Mesothelial cell of epicardium (in vitro differentiated cells): ENCODE measurements around the gene CYYR1. TPM values are rescaled to one million over a fixed set of nuclear protein-coding genes. Genes with fewer than 3 reads are reported as not detected.

ENCODE experiments used
- DNase-seq, 2 experiments: peaks; one replicate each; pipeline ENCODE4 v3.0.0; 2021; ENCODE audit warnings: low spot score in 2 of 2; ENCODE audit not compliant: unreplicated experiment in 2 of 2
- H3K27ac Mint-ChIP-seq: 2 replicates; pipeline ENCODE4 v1.8.0; 2021; ENCODE audit warnings: mixed read lengths
- H3K27me3 Mint-ChIP-seq: 2 replicates; pipeline ENCODE4 v1.8.0; 2021; ENCODE audit warnings: low read depth, mixed read lengths
- H3K36me3 Mint-ChIP-seq: 2 replicates; pipeline ENCODE4 v1.8.0; 2021; ENCODE audit warnings: mixed read lengths
- H3K4me1 Mint-ChIP-seq: 2 replicates; pipeline ENCODE4 v1.8.0; 2021; ENCODE audit warnings: mixed read lengths
- H3K4me3 Mint-ChIP-seq: 2 replicates; pipeline ENCODE4 v1.8.0; 2021; ENCODE audit warnings: mild to moderate bottlenecking, moderate library complexity, mixed read lengths
- H3K9me3 Mint-ChIP-seq: 2 replicates; pipeline ENCODE4 v1.8.0; 2021; ENCODE audit warnings: mixed read lengths
- total RNA-seq: library from RNA; stranded (reverse); gene quantifications from 3 replicates; pipeline ENCODE4 v1.2.1, GENCODE V29; 2021
- TF ChIP-seq, protein P1 (sequence below): fragments of 200-600 bp; sonication (generic); IDR thresholded peaks from one replicate; pipeline ENCODE4 v1.5.0; 2021; ENCODE audit warnings: antibody characterized with exemption; ENCODE audit not compliant: unreplicated experiment

Gene CYYR1
- total RNA-seq, 1 donor from 2014 or later: 19.3 TPM

DNA sequence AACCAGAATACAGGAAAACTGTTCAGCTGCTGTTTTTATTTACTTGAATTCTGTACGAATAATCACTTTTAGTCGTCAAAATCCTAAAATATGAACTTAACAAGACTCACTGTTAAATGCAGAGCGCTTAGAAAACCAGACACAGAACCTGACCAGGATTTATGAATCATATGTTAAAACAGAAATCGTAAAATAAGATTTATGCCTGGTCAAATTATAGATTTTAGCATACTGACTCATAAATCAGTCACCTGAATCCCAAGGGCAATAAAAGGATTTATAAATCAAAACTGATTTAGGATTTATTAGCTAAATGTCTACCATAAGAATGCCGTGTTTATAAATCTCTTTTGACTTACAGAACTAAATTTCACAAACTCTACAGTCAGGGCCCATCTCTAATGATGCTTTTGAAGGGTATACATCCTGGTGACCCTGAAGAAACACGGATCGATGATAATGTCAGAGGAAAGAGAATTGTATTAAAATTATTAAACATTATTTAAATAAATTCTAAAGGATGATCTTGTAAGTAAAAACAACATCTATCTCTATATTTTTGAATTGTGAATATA lies 28.8 kb downstream of the CYYR1 start:
- H3K4me3 Mint-ChIP-seq: no peak overlapping the region
- H3K27me3 Mint-ChIP-seq: peaks cover 1% of the 10 kb centered on the region
- TF ChIP-seq, protein P1, sequence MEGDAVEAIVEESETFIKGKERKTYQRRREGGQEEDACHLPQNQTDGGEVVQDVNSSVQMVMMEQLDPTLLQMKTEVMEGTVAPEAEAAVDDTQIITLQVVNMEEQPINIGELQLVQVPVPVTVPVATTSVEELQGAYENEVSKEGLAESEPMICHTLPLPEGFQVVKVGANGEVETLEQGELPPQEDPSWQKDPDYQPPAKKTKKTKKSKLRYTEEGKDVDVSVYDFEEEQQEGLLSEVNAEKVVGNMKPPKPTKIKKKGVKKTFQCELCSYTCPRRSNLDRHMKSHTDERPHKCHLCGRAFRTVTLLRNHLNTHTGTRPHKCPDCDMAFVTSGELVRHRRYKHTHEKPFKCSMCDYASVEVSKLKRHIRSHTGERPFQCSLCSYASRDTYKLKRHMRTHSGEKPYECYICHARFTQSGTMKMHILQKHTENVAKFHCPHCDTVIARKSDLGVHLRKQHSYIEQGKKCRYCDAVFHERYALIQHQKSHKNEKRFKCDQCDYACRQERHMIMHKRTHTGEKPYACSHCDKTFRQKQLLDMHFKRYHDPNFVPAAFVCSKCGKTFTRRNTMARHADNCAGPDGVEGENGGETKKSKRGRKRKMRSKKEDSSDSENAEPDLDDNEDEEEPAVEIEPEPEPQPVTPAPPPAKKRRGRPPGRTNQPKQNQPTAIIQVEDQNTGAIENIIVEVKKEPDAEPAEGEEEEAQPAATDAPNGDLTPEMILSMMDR: no peak
- no peaks in the 10 kb centered on the region for H3K9me3 Mint-ChIP-seq
- peaks cover 2% of the 10 kb centered on the region for H3K36me3 Mint-ChIP-seq
- H3K4me1 Mint-ChIP-seq: peaks cover 21% of the 10 kb centered on the region
- peak overlapping the region; percentile 25 for H3K27ac Mint-ChIP-seq
- no peak for DNase-seq

DNA sequence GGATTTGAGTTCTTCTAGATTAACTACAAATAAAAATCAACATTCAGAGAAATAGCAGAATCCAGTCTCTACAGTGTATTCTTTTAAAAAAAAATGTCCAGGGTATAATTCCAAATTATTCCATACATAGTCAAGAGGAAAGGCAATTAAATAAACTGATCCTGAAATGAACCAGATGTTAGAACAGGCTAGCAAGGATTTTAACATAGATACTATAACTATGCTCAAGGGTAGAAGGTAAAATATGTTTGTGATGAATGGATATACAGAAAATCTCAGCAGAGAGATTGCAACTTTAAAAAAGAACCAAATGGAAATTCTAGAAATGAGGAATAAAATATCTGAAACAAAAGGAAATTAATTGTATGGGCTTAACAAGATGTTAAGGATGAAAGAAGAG lies 32.4 kb downstream of the CYYR1 start:
- TF ChIP-seq, protein P1: no peak
- H3K27me3 Mint-ChIP-seq: peaks cover 1% of the 10 kb centered on the region
- H3K27ac Mint-ChIP-seq: no peak overlapping the region
- no peak for DNase-seq
- no peak overlapping the region for H3K4me3 Mint-ChIP-seq
- peaks cover 10% of the 10 kb centered on the region for H3K36me3 Mint-ChIP-seq
- H3K4me1 Mint-ChIP-seq: peaks cover 17% of the 10 kb centered on the region
- H3K9me3 Mint-ChIP-seq: peaks cover 3% of the 10 kb centered on the region

DNA sequence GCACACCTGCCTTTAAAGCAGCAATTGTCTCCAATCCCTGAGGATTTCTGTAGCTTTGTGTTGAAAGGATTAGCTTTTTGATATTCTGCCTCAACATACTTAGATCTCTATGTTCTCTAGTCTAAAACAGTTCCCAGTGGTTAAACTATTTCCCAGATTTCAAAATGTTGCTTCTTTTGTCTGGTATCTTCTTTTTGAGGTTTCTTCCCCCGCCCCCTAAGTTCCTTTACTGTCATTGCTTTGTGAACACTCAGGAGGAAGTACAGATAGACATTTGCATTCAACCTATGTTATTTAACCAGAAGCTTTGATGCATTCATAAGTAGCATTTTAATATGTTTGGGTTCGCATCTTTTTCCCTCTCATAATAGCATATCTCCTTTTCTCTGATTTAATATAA lies 33.5 kb downstream of the CYYR1 start:
- Mint-ChIP-seq H3K36me3 (peaks cover 12% of the 10 kb centered on the region), H3K27ac (no peak overlapping the region), H3K4me3 (no peak overlapping the region), H3K9me3 (peaks cover 3% of the 10 kb centered on the region), H3K27me3 (peaks cover 1% of the 10 kb centered on the region), H3K4me1 (peaks cover 17% of the 10 kb centered on the region)
- TF ChIP-seq, protein P1: no peak
- no peak for DNase-seq

DNA sequence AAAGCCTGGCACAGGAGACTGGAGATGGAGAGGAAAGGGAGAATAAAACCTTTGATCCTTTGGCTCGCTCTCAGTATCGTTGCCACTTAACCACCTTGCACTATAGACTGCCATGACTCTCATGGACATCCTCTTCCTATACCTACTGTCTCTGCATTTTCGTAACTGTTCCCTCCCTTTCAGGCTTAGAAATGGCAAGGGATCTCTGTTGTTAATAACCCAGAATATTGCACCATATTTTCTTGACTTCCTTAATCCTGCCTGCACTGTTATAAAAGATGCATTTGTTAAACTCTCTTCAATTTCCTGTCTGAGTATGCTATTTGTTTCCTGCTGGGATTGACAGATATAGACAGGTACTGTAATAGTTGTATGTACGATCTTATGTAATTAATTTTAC lies 38.6 kb downstream of the CYYR1 start:
- TF ChIP-seq, protein P1: no peak
- Mint-ChIP-seq H3K27me3 (no peaks in the 10 kb centered on the region), H3K9me3 (peaks cover 3% of the 10 kb centered on the region), H3K4me1 (no peaks in the 10 kb centered on the region), H3K4me3 (no peak overlapping the region), H3K36me3 (peaks cover 25% of the 10 kb centered on the region), H3K27ac (no peak overlapping the region)
- DNase-seq: no peak

DNA sequence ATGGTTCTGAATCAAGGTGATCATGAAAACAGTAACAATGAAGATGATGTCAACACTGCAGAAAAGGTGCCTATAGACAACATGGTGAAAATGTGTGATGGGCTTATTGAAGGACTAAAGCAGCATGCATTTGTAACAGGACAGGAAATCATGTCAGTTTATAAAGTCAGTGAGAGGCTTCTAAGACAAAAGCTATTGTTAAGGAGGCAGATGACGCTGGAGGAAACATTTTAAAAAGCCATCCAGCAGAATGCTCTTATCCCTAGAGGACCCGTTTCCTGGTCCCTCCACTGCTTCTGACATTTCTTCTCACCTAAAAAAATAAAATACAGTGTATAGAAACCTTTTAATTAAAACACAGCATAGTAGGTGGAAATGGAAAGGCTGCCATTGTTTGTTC lies 40.9 kb downstream of the CYYR1 start:
- no peaks in the 10 kb centered on the region for H3K27me3 Mint-ChIP-seq

More for the DNA sequence above, 40.9 kb downstream of the CYYR1 start:
- H3K27ac Mint-ChIP-seq: no peak overlapping the region
- TF ChIP-seq, protein P1: no peak
- H3K4me3 Mint-ChIP-seq: no peak overlapping the region
- no peak for DNase-seq
- H3K9me3 Mint-ChIP-seq: peaks cover 3% of the 10 kb centered on the region
- peaks cover 24% of the 10 kb centered on the region for H3K36me3 Mint-ChIP-seq
- H3K4me1 Mint-ChIP-seq: no peaks in the 10 kb centered on the region
